GM13977 (cell line): ENCODE measurements around the gene ZCCHC14.

Experiments
- DNase-seq: peaks from one replicate; pipeline ENCODE4 v3.0.0; 2012; ENCODE audit warnings: low spot score
- CTCF ChIP-seq: IDR thresholded peaks from 2 replicates; pipeline ENCODE4 v1.5.1; 2012; ENCODE audit warnings: mild to moderate bottlenecking, control low read depth; ENCODE audit not compliant: insufficient read depth; ENCODE audit errors: extremely low read depth, missing control alignments
- in situ Hi-C: fragments of 300-500 bp; cut with MboI; formaldehyde crosslinking; loops from one replicate; pipeline ENCODE4 v1.12.0; 2022; ENCODE audit warnings: low sequenced_read_pairs, low pct_unique_long_range_greater_than_20kb, mixed read lengths, inconsistent platforms; ENCODE audit not compliant: unreplicated experiment

ZCCHC14 gene

GRCh38 chr16:87418216-87418615 lies 74.6 kb downstream of the ZCCHC14 start:
- TF ChIP-seq CTCF = no peak
- in situ Hi-C loops = no loop called here
- no peak for DNase-seq

GRCh38 chr16:87417528-87417910 lies 75.3 kb downstream of the ZCCHC14 start:
- no peak for TF ChIP-seq CTCF
- no peak for DNase-seq
- in situ Hi-C loops = no loop called here

- TF ChIP-seq CTCF = peak; percentile 41
- in situ Hi-C loops = no loop called here
- DNase-seq = no peak
Measured at GRCh38 chr16:87416826-87417527, 75.8 kb downstream of the ZCCHC14 start.

GRCh38 chr16:87415441-87415840 lies 77.4 kb downstream of the ZCCHC14 start:
- no peak for TF ChIP-seq CTCF
- in situ Hi-C loops = no loop called here
- DNase-seq = no peak

- TF ChIP-seq CTCF = no peak
- in situ Hi-C loops = no loop called here
- DNase-seq = no peak
Measured at GRCh38 chr16:87414251-87414680, 78.6 kb downstream of the ZCCHC14 start.

- TF ChIP-seq CTCF = no peak
- in situ Hi-C loops = no loop called here
- no peak for DNase-seq
Measured at GRCh38 chr16:87412996-87413421, 79.8 kb downstream of the ZCCHC14 start.

- in situ Hi-C loops = no loop called here
Measured at GRCh38 chr16:87412371-87412995, 80.3 kb downstream of the ZCCHC14 start.

More at GRCh38 chr16:87412371-87412995, 80.3 kb downstream of the ZCCHC14 start:
- no peak for DNase-seq
- no peak for TF ChIP-seq CTCF
